ENCODE results near the gene LINGO3. TPM values are rescaled to one million over a fixed set of nuclear protein-coding genes. Genes with fewer than 3 reads are reported as not detected.

The LINGO3 gene
- total RNA-seq, 1 donor from 2014 or later = not detected

- Histone ChIP-seq H3K27me3 (ENCODE audit: low read depth) (peaks cover 12% of the 10 kb centered on the region), H3K4me3 (no peak overlapping the region), H3K9me3 (no peaks in the 10 kb centered on the region), H3K27ac (no peak overlapping the region), H3K4me1 (peaks cover 11% of the 10 kb centered on the region), H3K36me3 (peaks cover 17% of the 10 kb centered on the region)
- intact Hi-C loops (cut with DNase I) = no loop called here
- no peak for ATAC-seq
- TF ChIP-seq CTCF (IDR thresholded peaks at IDR 0.05) = no peak
- DNase-seq = no peak
Observed at GRCh38 chr19:2317756-2318155, 9.8 kb upstream of the LINGO3 start.

DNA sequence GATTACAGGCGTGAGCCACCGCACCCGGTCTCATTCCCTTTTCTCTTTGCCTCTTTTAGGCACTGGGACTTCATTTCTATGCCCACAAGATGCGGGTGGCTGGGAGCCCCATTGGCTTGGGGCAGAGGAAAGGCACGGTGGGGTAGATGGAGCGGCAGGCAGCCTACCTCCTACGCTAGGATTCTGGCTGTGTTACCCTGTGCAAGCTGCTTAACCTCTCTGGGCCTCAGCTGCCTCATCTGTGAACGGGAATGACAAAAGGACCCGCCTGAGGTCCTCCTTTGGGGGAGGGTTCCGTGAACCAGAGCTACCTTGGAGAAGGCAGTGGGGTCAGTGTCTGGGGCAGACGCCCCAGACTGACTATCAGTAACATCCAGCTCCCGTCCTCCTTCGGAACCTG, 9.3 kb upstream of the LINGO3 start:
- intact Hi-C loops (cut with DNase I) = no loop called here
- ATAC-seq (no peak), DNase-seq (no peak)
- Histone ChIP-seq H3K9me3 (no peaks in the 10 kb centered on the region), H3K36me3 (peaks cover 12% of the 10 kb centered on the region), H3K4me1 (peaks cover 11% of the 10 kb centered on the region), H3K4me3 (no peak overlapping the region), H3K27me3 (ENCODE audit: low read depth) (peaks cover 17% of the 10 kb centered on the region), H3K27ac (no peak overlapping the region)
- no peak for TF ChIP-seq CTCF (IDR thresholded peaks at IDR 0.05)

DNA sequence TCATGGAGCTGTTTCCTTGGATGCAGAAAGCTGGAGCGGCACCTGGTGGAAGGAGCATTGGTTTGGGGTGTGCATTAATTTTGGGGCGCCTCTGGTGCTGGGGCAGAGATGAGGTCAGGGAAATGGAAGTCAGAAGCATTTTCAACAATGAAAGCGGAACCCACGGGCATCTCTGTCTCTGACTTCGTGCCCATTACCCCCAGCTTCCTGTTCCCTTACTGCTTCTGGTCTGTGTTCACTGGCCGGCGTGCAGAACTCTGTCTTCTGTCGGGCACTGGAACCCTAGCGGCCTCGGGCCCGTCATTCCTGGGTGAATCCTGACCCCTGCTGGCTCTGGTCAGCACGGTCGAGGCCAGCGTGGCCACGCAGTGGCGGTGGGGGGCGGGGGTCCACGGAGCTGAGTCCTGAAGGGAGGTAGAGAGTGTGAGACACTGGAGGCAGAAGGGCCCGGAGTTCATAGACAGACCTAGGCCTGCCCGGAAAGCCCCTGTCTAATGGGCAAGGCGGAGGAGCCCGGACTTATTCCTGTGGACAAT, 7.9 kb upstream of the LINGO3 start:
- peak; percentile 68 for TF ChIP-seq CTCF (IDR thresholded peaks at IDR 0.05)
- Histone ChIP-seq H3K27ac (peak overlapping the region; percentile 46), H3K4me3 (no peak overlapping the region), H3K36me3 (no peaks in the 10 kb centered on the region), H3K4me1 (peaks cover 11% of the 10 kb centered on the region), H3K27me3 (ENCODE audit: low read depth) (peaks cover 29% of the 10 kb centered on the region), H3K9me3 (no peaks in the 10 kb centered on the region)
- intact Hi-C loops (cut with DNase I) = no loop called here
- DNase-seq = peak; percentile 88
- ATAC-seq = peak; percentile 89 to 91

- Histone ChIP-seq H3K4me3 (no peak overlapping the region), H3K36me3 (no peaks in the 10 kb centered on the region), H3K9me3 (no peaks in the 10 kb centered on the region), H3K27ac (peak overlapping the region; percentile 46), H3K27me3 (ENCODE audit: low read depth) (peaks cover 35% of the 10 kb centered on the region), H3K4me1 (peaks cover 11% of the 10 kb centered on the region)
- ATAC-seq (no peak), DNase-seq (no peak)
- TF ChIP-seq CTCF (IDR thresholded peaks at IDR 0.05) = no peak
- intact Hi-C loops (cut with DNase I) = no loop called here
Observed at GRCh38 chr19:2315121-2315817, 7.3 kb upstream of the LINGO3 start.

GRCh38 chr19:2312820-2313501, 5.0 kb upstream of the LINGO3 start:
- H3K4me3 ChIP-seq = no peak overlapping the region
- intact Hi-C loops (cut with DNase I) = no loop called here
- ATAC-seq (no peak), DNase-seq (no peak)
- H3K9me3 ChIP-seq = no peaks in the 10 kb centered on the region
- H3K27me3 ChIP-seq (ENCODE audit: low read depth) = peaks cover 57% of the 10 kb centered on the region
- H3K4me1 ChIP-seq = peaks cover 11% of the 10 kb centered on the region
- no peak for TF ChIP-seq CTCF (IDR thresholded peaks at IDR 0.05)
- H3K27ac ChIP-seq = no peak overlapping the region
- H3K36me3 ChIP-seq = no peaks in the 10 kb centered on the region

Data from lower lobe of right lung (tissue), 2 donors.